GM13976 (cell line): Measurements from ENCODE around the gene TAPBP.
"Not testable (repeated sequence)": the region's sequence is repeated elsewhere in the genome, so short reads cannot be mapped to it uniquely, and the experiment has no call there.

Experiments used
- DNase-seq: peaks from one replicate; pipeline ENCODE4 v3.0.0; 2012; ENCODE audit warnings: low spot score
- CTCF ChIP-seq: IDR thresholded peaks from 2 replicates; pipeline ENCODE4 v1.5.1; 2012; ENCODE audit warnings: borderline replicate concordance, mild to moderate bottlenecking; ENCODE audit not compliant: insufficient read depth; ENCODE audit errors: extremely low read depth, missing control alignments, control extremely low read depth
- in situ Hi-C: fragments of 300-500 bp; cut with MboI; formaldehyde crosslinking; loops from one replicate; pipeline ENCODE4 v1.12.0; 2022; ENCODE audit warnings: low sequenced_read_pairs, mixed read lengths, inconsistent platforms; ENCODE audit not compliant: unreplicated experiment

The TAPBP gene

GRCh38 chr6:33276581-33276863 is 37.4 kb downstream of the TAPBP start:
- no peak for TF ChIP-seq CTCF
- in situ Hi-C loops = no loop called here
- DNase-seq = no peak

GRCh38 chr6:33275795-33276580 is 37.9 kb downstream of the TAPBP start:
- in situ Hi-C loops, DNase-seq: not testable (repeated sequence)

DNA sequence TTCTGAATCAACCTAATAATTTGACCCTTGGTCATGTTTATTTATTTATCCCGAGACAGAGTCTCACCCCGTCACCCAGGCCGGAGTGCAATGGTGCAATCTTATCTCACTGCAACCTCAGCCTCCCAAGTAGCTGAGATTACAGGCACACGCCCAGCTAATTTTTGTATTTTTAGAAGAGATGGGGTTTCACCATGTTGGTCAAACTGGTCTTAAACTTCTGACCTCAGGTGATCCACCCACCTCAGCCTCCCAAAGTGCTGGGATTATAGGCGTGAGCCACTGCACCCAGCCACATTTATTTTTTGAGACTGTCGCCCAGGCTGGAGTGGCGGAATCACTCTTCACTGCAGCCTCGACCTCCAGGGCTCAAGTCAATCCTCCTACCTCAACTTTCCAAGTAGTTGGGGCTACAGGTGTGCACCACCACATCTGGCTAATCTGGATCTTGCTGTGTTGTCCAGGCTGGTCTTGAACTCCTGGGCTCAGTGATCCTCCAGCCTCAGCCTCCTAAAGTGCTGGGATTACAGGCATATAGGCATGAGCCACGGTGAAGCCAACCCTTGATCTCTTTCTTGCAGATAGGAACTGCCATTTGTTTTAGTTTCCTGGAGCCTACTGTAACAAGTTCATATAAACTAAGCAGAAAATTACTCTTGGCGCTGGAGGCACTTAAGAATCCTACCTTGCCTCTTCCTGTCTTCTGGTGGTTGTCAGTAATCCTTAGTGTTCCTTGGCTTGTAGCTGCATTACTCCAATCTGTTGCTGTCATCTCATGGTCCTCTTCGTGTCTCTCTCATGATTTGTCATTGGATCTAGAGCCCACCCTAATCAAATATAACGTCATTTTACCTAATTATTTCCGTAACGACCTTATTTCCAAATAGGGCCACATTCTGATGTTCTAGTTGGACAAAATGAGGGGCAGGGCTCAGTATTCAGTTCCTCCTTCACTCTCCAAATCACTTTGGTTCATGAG is 39.7 kb downstream of the TAPBP start:
- no peak for DNase-seq
- TF ChIP-seq CTCF = no peak
- in situ Hi-C loops = no loop called here

GRCh38 chr6:33273129-33273923 is 40.6 kb downstream of the TAPBP start:
- in situ Hi-C loops = no loop called here
- TF ChIP-seq CTCF = no peak
- no peak for DNase-seq

DNA sequence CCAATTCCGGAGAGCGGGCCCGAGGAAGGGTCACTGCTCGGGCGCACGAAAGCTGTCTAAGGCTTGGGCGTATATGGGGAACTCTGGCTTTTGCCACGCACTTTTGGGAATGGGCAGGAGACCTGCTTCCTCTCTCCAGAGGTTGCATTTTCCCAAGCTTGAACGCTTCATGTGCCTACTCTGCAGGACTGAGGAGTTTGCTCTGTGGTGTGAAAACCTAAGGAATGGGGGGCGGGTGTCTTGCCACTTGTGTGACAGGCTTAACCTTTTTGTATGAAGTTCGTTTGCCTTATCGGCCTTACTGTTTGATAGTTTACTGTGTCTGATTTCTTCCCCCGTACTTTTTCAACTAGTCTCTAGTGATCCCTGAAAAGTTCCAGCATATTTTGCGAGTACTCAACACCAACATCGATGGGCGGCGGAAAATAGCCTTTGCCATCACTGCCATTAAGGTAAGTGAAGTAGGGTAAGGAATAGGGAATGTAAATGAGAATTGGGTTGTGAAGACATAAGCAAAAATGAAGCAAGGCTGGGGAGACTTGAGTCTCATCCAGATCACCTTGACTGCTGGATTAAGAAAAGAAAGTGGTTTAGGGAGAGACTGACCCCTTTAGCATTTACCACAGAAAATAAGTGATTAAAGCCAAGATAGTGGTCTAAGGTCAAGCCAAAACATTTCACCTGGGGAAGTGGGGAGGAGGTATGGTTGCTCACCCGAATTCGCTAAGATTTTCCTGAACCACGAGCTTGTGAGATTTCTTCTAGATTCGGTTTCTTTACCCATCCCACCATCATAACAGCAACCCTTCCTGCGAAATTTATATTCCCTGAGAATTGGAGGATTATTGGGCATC is 41.4 kb downstream of the TAPBP start:
- TF ChIP-seq CTCF = no peak
- in situ Hi-C loops = no loop called here
- DNase-seq = no peak

GRCh38 chr6:33271468-33272274 is 42.2 kb downstream of the TAPBP start, which contains the start of the genes RPS18 and VPS52:
RPS18 (plus strand) TSS chr6:33272075; CDS start chr6:33272120, 45 bp downstream.
VPS52 (minus strand) TSS chr6:33271876; CDS start chr6:33271675, 201 bp downstream.
- no peak for TF ChIP-seq CTCF
- in situ Hi-C loops = no loop called here
- peak; percentile 94 for DNase-seq
